SH-SY5Y (cell line): ENCODE measurements around the gene PTPN14.

Source experiments
- GATA2 ChIP-seq: IDR thresholded peaks from 2 replicates; pipeline ENCODE4 v1.6.1; 2011; ENCODE audit warnings: mild to moderate bottlenecking, low read depth, low read length
- GATA3 ChIP-seq: IDR thresholded peaks from 2 replicates; pipeline ENCODE4 v1.6.1; 2011; ENCODE audit warnings: low read depth, mild to moderate bottlenecking, low read length, moderate library complexity

DNA sequence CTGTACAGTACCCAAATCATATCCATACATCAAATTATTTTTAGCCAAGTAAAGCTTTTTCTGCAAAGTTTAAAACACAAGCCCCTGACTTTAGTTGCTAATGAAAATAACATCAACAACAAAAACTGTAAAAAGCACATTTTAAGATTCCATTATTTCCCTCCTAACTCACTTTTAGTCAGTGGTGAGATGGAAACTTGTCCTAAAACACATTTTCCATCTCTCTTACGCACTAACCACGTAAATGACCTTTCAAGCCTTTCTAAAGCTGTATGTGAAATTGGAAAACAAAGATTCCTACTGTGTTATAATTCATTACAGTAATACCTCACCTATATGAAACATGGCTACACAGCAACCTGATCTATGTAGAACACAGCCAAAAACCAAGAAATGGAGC is 77.5 kb downstream of the PTPN14 start:
- TF ChIP-seq GATA3 (no peak), GATA2 (no peak)
